ENCODE results near the gene RETREG2. TPM values are rescaled to one million over a fixed set of nuclear protein-coding genes. Genes with fewer than 3 reads are reported as not detected.
A peak's percentile ranks its signal among the peaks of the same experiment; 100 is the strongest.
"Not testable (repeated sequence)": the region's sequence is repeated elsewhere in the genome, so short reads cannot be mapped to it uniquely, and the experiment has no call there.

Gene RETREG2
- total RNA-seq, 2 experiments from 2014 or later = 44.0 to 44.1 TPM

- no peak overlapping the region for H3K4me3 Mint-ChIP-seq
- intact Hi-C loops (cut with micrococcal nuclease) = no loop called here
- H3K4me1 Mint-ChIP-seq (ENCODE audit: low read depth) = peaks cover 37% of the 10 kb centered on the region
- peaks cover 30% of the 10 kb centered on the region for H3K36me3 Mint-ChIP-seq (ENCODE audit: low read depth)
- no peaks in the 10 kb centered on the region for H3K9me3 Mint-ChIP-seq
- no peaks in the 10 kb centered on the region for H3K27me3 Mint-ChIP-seq (ENCODE audit: low read depth)
- DNase-seq = no peak
- H3K27ac Mint-ChIP-seq = peak overlapping the region; percentile 76
- CTCF ChIA-PET = interaction anchor here (0.7 to 2.8 kb wide), 4 partner anchors 10 to 114 kb away, joined by 3 to 14 read pairs (median 6); partner anchors contain the start of genes SLC23A3 and ZFAND2B
Observed at GRCh38 chr2:219180961-219181360, 2.9 kb downstream of the RETREG2 start.

DNA sequence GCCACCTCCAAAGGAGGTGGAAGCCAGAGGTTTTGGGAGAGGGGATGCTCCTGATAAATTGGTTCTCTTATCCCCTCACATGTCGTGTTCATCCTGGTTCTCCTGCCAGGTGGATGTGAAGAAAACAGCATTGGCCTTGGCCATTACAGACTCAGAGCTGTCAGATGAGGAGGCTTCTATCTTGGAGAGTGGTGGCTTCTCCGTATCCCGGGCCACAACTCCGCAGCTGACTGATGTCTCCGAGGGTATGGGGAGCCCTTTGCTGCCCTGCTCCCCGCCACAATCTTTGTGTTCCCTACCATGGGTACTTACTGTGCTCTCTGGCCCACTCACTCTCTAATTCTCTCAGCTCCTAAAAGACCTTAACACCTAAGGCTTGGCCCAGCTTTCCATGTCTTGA, 3.5 kb downstream of the RETREG2 start:
- intact Hi-C loops (cut with micrococcal nuclease) = no loop called here
- DNase-seq = no peak
- peaks cover 39% of the 10 kb centered on the region for H3K4me1 Mint-ChIP-seq (ENCODE audit: low read depth)

DNA sequence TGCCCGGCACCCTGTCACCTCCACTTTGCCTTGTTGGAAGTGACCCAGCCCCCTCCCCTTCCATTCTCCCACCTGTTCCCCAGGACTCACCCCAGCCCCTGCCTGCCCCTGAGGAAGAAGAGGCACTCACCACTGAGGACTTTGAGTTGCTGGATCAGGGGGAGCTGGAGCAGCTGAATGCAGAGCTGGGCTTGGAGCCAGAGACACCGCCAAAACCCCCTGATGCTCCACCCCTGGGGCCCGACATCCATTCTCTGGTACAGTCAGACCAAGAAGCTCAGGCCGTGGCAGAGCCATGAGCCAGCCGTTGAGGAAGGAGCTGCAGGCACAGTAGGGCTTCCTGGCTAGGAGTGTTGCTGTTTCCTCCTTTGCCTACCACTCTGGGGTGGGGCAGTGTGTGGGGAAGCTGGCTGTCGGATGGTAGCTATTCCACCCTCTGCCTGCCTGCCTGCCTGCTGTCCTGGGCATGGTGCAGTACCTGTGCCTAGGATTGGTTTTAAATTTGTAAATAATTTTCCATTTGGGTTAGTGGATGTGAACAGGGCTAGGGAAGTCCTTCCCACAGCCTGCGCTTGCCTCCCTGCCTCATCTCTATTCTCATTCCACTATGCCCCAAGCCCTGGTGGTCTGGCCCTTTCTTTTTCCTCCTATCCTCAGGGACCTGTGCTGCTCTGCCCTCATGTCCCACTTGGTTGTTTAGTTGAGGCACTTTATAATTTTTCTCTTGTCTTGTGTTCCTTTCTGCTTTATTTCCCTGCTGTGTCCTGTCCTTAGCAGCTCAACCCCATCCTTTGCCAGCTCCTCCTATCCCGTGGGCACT, 4.5 kb downstream of the RETREG2 start:
- Mint-ChIP-seq H3K27ac (peak overlapping the region; percentile 76), H3K4me3 (no peak overlapping the region), H3K27me3 (ENCODE audit: low read depth) (no peaks in the 10 kb centered on the region), H3K36me3 (ENCODE audit: low read depth) (peaks cover 24% of the 10 kb centered on the region), H3K4me1 (ENCODE audit: low read depth) (peaks cover 48% of the 10 kb centered on the region), H3K9me3 (no peaks in the 10 kb centered on the region)
- CTCF ChIA-PET = interaction anchor here (1.1 to 2.8 kb wide), 8 partner anchors 9 to 116 kb away, joined by 3 to 14 read pairs (median 6); partner anchors contain the start of genes SLC23A3 and ZFAND2B
- peak; percentile 45 for DNase-seq
- intact Hi-C loops (cut with micrococcal nuclease) = no loop called here

More for the DNA sequence above, 3.5 kb downstream of the RETREG2 start:
- CTCF ChIA-PET = interaction anchor here (0.7 to 2.8 kb wide), 6 partner anchors 8 to 113 kb away, joined by 4 to 14 read pairs (median 6); partner anchors contain the start of genes SLC23A3 and ZFAND2B
- Mint-ChIP-seq H3K4me3 (no peak overlapping the region), H3K27ac (peak overlapping the region; percentile 76), H3K9me3 (no peaks in the 10 kb centered on the region), H3K27me3 (ENCODE audit: low read depth) (no peaks in the 10 kb centered on the region), H3K36me3 (ENCODE audit: low read depth) (peaks cover 30% of the 10 kb centered on the region)

DNA sequence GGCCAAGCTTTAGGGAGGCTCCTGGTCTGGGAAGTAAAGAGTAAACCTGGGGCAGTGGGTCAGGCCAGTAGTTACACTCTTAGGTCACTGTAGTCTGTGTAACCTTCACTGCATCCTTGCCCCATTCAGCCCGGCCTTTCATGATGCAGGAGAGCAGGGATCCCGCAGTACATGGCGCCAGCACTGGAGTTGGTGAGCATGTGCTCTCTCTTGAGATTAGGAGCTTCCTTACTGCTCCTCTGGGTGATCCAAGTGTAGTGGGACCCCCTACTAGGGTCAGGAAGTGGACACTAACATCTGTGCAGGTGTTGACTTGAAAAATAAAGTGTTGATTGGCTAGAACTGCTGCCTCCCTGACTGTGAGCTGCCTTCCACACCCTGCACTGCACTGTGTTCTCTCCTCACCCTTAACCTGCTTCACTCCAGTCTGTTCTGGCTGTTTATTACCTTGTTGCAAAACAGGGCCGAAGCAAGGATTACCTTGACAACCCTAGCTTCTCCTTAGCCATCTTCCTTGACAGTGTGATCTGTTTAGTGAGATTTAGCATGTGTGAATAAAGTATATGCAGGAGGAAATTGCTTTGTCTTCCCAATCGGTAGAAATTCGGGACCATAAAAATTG, 5.2 kb downstream of the RETREG2 start:
- H3K36me3 Mint-ChIP-seq (ENCODE audit: low read depth) = peaks cover 22% of the 10 kb centered on the region
- H3K9me3 Mint-ChIP-seq = no peaks in the 10 kb centered on the region
- no peak overlapping the region for H3K4me3 Mint-ChIP-seq
- CTCF ChIA-PET = interaction anchor here (1.1 to 2.8 kb wide), 7 partner anchors 10 to 115 kb away, joined by 3 to 14 read pairs (median 6); partner anchors contain the start of genes SLC23A3 and ZFAND2B
- intact Hi-C loops (cut with micrococcal nuclease) = no loop called here
- no peak for DNase-seq
- no peaks in the 10 kb centered on the region for H3K27me3 Mint-ChIP-seq (ENCODE audit: low read depth)
- H3K4me1 Mint-ChIP-seq (ENCODE audit: low read depth) = peaks cover 49% of the 10 kb centered on the region
- peak overlapping the region; percentile 13 for H3K27ac Mint-ChIP-seq

DNA sequence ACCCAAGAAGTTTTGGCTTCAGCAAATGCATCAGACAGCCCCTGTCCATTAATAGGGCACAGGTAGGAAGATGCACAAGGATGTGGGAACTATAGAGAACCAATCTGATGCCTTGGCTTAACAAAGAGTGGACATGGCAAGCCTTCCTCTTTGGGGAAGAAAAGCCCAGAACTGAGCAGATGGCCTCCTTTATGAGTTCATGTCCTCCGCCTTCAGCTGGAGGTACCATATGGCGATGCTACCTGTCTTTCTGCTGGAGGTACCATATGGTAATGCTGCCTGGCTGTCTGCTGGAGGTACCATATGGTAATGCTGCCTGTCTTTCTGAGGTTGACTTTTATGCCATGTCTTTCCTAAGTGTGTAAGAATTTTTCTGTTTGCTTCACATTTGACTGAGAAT, 6.0 kb downstream of the RETREG2 start:
- peaks cover 22% of the 10 kb centered on the region for H3K36me3 Mint-ChIP-seq (ENCODE audit: low read depth)
- intact Hi-C loops (cut with micrococcal nuclease) = no loop called here
- CTCF ChIA-PET = no interaction called here

DNA sequence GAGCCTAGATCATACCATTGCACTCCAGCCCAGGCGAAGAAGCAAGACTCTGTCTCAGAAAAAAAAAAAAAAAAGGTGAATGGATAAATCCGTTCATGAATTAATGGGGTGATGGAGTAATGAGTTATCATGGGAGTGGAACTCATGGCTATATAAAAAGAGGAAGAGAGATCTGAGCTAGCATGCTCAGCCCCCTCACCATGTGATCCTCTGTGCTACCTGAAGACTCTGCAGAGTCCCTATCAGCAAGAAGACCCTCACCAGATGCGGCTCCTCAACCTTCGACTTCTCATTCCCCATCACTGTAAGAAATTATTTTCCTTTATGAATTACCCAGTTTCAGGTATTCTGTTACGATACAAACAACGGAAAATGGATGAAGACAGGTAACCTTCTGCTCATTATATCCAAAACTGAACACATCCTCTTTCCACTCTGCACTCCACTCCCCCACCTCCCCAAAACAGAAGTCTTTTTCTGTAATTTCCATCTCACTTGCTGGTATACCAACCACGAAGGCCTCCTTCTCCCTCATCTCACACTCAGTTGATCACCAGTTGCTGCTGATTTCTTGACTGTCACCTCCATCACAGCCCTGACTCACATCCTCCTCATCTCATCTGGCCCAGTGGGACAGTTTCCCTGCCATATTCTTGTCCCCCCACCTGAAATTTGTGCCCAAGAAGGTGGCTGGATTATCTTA, 8.8 kb downstream of the RETREG2 start:
- H3K9me3 Mint-ChIP-seq = no peaks in the 10 kb centered on the region
- peaks cover 24% of the 10 kb centered on the region for H3K4me1 Mint-ChIP-seq (ENCODE audit: low read depth)
- peaks cover 10% of the 10 kb centered on the region for H3K36me3 Mint-ChIP-seq (ENCODE audit: low read depth)
- peak; percentile 68 for DNase-seq
- no peaks in the 10 kb centered on the region for H3K27me3 Mint-ChIP-seq (ENCODE audit: low read depth)
- peak overlapping the region; percentile 82 for H3K27ac Mint-ChIP-seq
- CTCF ChIA-PET = no interaction called here
- intact Hi-C loops (cut with micrococcal nuclease) = loop anchor here (1.0 kb wide), 1 partner anchor 9 kb away; the partner anchor contains the start of gene RETREG2
- H3K4me3 Mint-ChIP-seq = no peak overlapping the region

More for the DNA sequence above, 6.0 kb downstream of the RETREG2 start:
- no peaks in the 10 kb centered on the region for H3K9me3 Mint-ChIP-seq
- H3K4me3 Mint-ChIP-seq = no peak overlapping the region
- no peaks in the 10 kb centered on the region for H3K27me3 Mint-ChIP-seq (ENCODE audit: low read depth)
- no peak for DNase-seq
- peak overlapping the region; percentile 32 for H3K27ac Mint-ChIP-seq
- peaks cover 47% of the 10 kb centered on the region for H3K4me1 Mint-ChIP-seq (ENCODE audit: low read depth)

GRCh38 chr2:219197388-219197787, 19.3 kb downstream of the RETREG2 start:
- CTCF ChIA-PET = interaction anchor here (0.7 to 1.1 kb wide), 3 partner anchors 9 to 104 kb away, joined by 3 read pairs; partner anchors contain the start of genes ANKZF1, ATG9A and ZFAND2B
- intact Hi-C loops (cut with micrococcal nuclease) = no loop called here
- Mint-ChIP-seq H3K27ac (no peak overlapping the region), H3K9me3 (peaks cover 3% of the 10 kb centered on the region), H3K4me1 (ENCODE audit: low read depth) (peaks cover 12% of the 10 kb centered on the region), H3K36me3 (ENCODE audit: low read depth) (no peaks in the 10 kb centered on the region), H3K4me3 (no peak overlapping the region), H3K27me3 (ENCODE audit: low read depth) (no peaks in the 10 kb centered on the region)
- DNase-seq = no peak

DNA sequence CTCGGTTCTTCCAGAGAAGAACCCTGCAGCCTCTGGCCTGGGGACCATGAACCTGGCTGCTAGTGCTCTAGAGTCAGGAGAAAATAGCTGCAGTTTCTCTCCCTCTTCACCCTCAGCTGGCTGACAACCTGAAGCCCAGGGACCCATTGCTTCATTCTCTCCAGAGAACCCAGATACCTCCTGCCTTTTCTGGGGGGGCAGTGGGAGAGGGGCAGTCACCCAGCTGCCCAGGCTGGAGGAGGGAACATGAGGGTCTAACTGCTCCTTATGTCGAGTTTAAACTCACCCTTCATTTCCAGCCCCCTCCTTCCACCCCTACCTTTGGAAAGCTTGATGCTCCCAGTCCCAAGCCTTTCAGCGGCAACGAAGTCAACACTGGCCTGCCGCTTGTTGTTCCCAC, 20.9 kb downstream of the RETREG2 start:
- no peaks in the 10 kb centered on the region for H3K36me3 Mint-ChIP-seq (ENCODE audit: low read depth)
- no peak overlapping the region for H3K4me3 Mint-ChIP-seq
- H3K4me1 Mint-ChIP-seq (ENCODE audit: low read depth) = peaks cover 12% of the 10 kb centered on the region
- DNase-seq = no peak
- CTCF ChIA-PET = interaction anchor here (0.8 to 1.0 kb wide), 3 partner anchors 20 to 96 kb away, joined by 3 read pairs; no protein-coding TSS in a partner anchor
- no peaks in the 10 kb centered on the region for H3K27me3 Mint-ChIP-seq (ENCODE audit: low read depth)
- intact Hi-C loops (cut with micrococcal nuclease) = no loop called here
- peaks cover 5% of the 10 kb centered on the region for H3K9me3 Mint-ChIP-seq
- H3K27ac Mint-ChIP-seq = no peak overlapping the region

DNA sequence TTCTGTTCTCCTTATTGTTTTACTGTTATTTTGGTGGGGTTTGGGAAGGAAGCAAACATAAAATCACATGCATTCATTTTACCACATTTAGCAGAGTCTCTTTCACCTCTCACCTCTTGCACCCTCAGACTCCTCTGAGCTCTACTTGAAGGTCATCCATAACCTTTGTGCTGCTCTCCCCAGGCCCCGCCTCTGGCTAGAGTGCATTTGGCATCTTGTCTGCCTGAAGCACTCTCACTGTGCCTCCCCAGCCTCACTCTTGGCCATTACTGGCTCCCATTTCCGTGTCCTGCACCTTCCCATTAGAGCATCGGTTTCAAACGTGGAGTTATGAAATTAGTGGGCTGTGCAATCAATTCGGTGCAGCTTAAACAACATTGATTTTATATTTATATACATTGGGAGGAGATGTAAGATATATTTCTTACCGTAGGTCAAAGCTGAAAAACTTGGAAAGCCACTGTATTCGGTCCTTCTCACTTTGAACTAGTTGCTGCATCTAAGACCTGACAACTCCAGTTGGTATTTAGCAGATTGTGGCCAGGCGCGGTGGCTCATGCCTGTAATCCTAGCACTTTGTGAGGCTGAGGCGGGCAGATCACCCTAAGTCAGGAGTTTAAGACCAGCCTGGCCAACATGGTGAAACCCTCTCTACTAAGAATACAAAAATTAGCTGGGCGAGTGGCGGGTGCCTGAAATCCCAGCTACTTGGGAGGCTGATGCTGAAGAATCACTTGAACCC, 21.6 kb downstream of the RETREG2 start:
- CTCF ChIA-PET = interaction anchor here (0.8 to 1.9 kb wide), 4 partner anchors 21 to 95 kb away, joined by 3 to 4 read pairs (median 3); no protein-coding TSS in a partner anchor
- Mint-ChIP-seq H3K27ac (no peak overlapping the region), H3K4me1 (ENCODE audit: low read depth) (peaks cover 12% of the 10 kb centered on the region), H3K4me3 (no peak overlapping the region), H3K36me3 (ENCODE audit: low read depth) (no peaks in the 10 kb centered on the region), H3K9me3 (peaks cover 7% of the 10 kb centered on the region), H3K27me3 (ENCODE audit: low read depth) (no peaks in the 10 kb centered on the region)
- no peak for DNase-seq
- intact Hi-C loops (cut with micrococcal nuclease) = no loop called here

- Mint-ChIP-seq H3K27ac (peak overlapping the region; percentile 81), H3K4me1 (ENCODE audit: low read depth) (peaks cover 12% of the 10 kb centered on the region), H3K4me3 (peak overlapping the region; percentile 73)
- DNase-seq = peak; percentile 37
- H3K36me3 Mint-ChIP-seq (ENCODE audit: low read depth); intact Hi-C loops (cut with micrococcal nuclease); H3K9me3 Mint-ChIP-seq; H3K27me3 Mint-ChIP-seq (ENCODE audit: low read depth): not testable (repeated sequence)
- CTCF ChIA-PET = interaction anchor here (1.0 to 1.9 kb wide), 4 partner anchors 19 to 94 kb away, joined by 3 to 6 read pairs (median 4); no protein-coding TSS in a partner anchor
Observed at GRCh38 chr2:219200502-219201326, 22.6 kb downstream of the RETREG2 start.

DNA sequence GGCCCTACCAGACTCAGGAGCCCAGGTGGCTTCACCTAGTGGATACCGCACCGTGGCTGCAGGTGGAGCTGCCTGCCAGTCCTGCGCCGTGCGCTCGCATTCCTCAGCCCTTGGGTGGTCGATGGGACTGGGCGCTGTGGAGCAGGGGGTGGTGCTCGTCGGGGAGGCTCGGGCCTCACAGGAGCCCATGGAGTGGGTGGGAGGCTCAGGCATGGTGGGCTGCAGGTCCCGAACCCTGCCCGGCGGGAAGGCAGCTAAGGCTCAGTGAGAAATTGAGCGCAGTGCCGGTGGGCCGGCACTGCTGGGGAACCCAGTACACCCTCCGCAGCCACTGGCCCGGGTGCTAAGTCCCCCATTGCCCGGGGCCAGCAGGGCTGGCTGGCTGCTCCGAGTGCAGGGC, 23.3 kb downstream of the RETREG2 start:
- H3K27ac Mint-ChIP-seq; intact Hi-C loops (cut with micrococcal nuclease); H3K4me3 Mint-ChIP-seq; H3K27me3 Mint-ChIP-seq (ENCODE audit: low read depth); DNase-seq; H3K36me3 Mint-ChIP-seq (ENCODE audit: low read depth); H3K9me3 Mint-ChIP-seq: not testable (repeated sequence)
- peaks cover 12% of the 10 kb centered on the region for H3K4me1 Mint-ChIP-seq (ENCODE audit: low read depth)
- CTCF ChIA-PET = interaction anchor here (1.0 to 1.9 kb wide), 5 partner anchors 20 to 94 kb away, joined by 3 to 6 read pairs (median 5); no protein-coding TSS in a partner anchor

All from activated naive CD4-positive, alpha-beta T cell treated with anti-CD3 and anti-CD28 coated beads for 36 hours (primary cell).